Measurements from ENCODE around the gene PRKG1.

DNA sequence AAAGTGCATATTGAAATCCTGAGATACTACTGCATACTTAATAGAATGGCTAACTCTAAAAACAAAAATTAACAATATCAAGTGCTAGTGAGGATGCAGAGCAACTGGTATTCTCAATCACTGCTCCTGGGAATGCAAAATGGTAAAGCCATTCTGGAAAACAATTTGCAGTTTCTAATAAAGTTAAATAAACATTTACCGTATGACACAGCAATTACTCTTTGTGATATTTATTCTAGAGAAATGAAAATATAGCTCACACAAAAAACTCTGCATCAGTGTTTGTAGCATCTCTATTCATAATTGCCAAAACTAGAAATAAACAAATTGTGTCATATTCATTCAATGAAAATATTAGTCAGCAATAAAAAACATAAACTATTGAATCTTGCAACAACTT lies 984.8 kb downstream of the PRKG1 start:
- TF ChIP-seq, protein P1, sequence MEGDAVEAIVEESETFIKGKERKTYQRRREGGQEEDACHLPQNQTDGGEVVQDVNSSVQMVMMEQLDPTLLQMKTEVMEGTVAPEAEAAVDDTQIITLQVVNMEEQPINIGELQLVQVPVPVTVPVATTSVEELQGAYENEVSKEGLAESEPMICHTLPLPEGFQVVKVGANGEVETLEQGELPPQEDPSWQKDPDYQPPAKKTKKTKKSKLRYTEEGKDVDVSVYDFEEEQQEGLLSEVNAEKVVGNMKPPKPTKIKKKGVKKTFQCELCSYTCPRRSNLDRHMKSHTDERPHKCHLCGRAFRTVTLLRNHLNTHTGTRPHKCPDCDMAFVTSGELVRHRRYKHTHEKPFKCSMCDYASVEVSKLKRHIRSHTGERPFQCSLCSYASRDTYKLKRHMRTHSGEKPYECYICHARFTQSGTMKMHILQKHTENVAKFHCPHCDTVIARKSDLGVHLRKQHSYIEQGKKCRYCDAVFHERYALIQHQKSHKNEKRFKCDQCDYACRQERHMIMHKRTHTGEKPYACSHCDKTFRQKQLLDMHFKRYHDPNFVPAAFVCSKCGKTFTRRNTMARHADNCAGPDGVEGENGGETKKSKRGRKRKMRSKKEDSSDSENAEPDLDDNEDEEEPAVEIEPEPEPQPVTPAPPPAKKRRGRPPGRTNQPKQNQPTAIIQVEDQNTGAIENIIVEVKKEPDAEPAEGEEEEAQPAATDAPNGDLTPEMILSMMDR (IDR thresholded peaks at IDR 0.05) = no peak
- no peak for TF ChIP-seq POLR2A (IDR thresholded peaks at IDR 0.05)

All from Peyer's patch (tissue), 4 donors.